ENCODE results near the gene MAPRE3. TPM values are rescaled to one million over a fixed set of nuclear protein-coding genes. Genes with fewer than 3 reads are reported as not detected.

Gene MAPRE3
- total RNA-seq, 1 donor from 2014 or later: 4.1 TPM

DNA sequence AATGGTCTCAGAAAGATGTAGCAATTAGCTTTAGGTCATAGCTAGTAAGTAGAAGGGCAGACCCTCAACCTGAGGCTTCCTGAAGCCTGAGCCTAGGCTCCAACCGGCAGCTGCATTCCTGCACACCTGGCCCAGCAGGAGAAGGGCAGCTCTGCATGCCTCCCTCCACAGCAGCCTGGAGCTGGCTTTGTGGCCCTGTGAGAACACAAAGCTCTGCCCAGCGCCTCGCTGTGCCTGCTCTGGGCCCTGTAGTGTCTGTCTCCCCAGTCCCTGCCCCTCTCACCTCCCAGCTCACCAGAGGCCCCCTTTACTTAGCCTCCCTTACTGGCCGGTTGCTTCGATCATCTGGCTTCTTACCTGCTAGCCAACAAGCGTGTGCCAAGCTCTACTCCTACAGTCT lies 69.0 kb downstream of the MAPRE3 start:
- no peak for DNase-seq (ENCODE audit: low spot score)

DNA sequence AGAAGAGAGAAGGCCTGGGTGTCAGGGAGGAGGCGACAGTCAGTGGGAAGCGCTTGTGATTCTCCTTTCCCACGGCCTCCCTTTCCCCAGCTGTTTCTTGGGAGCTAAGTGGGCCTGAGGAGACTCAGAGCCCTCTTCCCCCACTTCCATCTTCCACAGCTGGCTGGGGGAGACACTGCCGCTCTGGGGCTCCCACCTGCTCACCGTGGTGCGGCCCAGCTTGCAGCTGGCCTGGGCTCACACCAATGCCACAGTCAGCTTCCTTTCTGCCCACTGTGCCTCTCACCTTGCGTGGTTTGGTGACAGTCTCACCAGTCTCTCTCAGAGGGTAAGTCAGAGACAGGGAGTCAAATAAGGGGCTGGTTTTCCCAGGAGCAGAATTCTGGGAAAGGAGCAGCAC lies 69.4 kb downstream of the MAPRE3 start:
- DNase-seq (ENCODE audit: low spot score): no peak

DNA sequence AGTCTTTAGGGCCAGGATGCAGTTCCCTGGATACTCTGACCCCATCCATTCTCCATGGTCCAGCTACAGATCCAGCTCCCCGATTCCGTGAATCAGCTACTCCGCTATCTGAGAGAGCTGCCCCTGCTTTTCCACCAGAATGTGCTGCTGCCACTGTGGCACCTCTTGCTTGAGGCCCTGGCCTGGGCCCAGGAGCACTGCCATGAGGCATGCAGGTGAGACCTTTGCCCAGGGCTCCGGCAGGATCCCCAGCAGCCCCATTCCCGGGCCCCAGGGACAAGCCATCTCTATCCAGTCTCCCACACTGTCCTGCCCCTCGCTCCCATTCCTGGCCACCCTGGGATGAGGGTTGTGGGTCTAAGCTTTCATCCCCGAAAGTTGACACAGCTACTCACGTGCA lies 69.8 kb downstream of the MAPRE3 start:
- DNase-seq (ENCODE audit: low spot score): no peak

- no peak for DNase-seq (ENCODE audit: low spot score)
Measured at GRCh38 chr2:27041752-27042151, 71.3 kb downstream of the MAPRE3 start.

DNA sequence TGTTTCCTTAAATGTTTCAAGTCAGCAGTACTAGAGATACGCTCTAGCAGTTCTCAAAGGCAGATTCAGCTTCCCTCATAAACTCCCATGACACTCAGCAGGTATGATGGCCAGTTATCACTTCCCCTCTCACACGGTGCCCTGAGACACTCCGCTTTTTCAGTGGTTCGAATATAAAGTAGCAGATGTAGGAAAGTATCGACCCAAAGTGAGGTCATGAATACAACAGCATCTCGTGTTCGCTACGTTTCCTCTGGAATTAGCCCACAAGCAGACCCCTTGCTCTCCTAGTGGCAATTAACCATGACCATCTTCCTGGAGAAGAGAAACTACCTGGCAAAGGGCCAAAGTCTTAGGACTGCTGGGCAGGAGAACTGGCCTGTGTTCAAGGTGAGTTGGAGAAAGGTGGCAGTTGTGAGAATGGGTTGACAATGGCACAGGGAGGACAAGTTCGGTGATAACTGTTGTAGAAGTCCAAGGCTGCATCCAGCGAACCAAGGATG lies 71.8 kb downstream of the MAPRE3 start:
- DNase-seq (ENCODE audit: low spot score): no peak

DNA sequence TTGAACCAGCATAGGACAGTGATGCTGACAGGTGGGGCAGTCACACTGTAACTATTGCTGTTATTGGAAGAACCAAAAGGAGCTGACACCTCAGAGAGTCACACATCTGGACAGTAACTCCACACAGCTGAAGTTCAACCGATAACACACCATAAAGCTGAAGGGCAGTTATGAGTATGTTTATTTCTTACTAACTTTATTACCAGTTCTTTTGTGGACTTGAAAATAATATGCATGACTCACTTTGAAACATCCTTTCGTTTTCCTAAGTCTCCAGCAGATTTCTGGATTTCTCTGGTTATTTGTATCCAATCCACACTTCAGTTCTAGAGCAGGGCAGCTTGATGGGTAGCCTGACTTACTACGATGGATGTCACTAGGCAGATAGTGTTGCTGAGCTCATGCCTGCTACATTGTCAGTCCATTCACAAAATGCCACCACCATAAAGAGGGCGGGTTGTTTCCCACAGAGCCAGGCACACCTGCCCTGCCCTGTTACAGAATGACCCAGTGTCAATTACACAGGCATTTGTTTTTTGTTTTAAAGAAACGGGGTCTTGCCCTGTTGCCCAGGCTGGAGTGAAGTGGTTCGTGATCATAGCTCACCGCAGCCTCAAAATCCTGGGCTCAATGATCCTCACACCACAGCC lies 72.7 kb downstream of the MAPRE3 start:
- DNase-seq (ENCODE audit: low spot score): peak; percentile 42

- no peak for DNase-seq (ENCODE audit: low spot score)
Measured at GRCh38 chr2:27049422-27050280, 79.2 kb downstream of the MAPRE3 start.

DNA sequence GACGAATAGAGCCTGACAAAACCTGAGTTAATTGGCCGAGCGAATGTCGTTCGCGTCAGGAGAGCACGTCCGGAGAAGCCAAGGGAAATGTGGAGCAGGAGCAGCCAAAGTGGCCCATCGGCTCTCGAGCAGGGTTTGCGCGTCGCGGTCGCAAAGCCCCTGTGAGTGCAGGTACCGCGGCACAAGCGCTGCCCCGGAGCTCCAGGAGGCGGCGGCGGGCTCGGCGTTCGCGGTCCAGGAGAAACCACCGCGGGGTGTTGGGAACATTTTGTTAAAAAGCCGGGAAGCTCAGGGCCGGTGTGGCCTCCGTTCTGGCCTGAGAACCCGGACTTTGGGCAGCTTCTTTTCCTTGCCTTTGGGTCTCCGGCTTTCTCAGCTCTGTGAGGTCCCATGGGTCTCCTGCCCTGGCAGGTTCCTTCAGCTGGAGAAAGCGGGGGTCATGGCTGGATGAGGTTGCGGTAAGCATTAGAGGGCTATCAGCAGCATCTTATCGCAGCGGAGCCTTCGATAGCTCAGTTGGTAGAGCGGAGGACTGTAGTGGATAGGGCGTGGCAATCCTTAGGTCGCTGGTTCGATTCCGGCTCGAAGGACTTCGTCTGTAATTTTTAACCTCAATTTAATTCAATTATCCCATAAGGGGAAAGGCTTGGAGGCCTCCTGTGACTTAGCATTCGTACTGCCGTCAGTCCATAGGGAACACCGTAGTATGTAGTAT lies 80.0 kb downstream of the MAPRE3 start:
- DNase-seq (ENCODE audit: low spot score): peak; percentile 98

DNA sequence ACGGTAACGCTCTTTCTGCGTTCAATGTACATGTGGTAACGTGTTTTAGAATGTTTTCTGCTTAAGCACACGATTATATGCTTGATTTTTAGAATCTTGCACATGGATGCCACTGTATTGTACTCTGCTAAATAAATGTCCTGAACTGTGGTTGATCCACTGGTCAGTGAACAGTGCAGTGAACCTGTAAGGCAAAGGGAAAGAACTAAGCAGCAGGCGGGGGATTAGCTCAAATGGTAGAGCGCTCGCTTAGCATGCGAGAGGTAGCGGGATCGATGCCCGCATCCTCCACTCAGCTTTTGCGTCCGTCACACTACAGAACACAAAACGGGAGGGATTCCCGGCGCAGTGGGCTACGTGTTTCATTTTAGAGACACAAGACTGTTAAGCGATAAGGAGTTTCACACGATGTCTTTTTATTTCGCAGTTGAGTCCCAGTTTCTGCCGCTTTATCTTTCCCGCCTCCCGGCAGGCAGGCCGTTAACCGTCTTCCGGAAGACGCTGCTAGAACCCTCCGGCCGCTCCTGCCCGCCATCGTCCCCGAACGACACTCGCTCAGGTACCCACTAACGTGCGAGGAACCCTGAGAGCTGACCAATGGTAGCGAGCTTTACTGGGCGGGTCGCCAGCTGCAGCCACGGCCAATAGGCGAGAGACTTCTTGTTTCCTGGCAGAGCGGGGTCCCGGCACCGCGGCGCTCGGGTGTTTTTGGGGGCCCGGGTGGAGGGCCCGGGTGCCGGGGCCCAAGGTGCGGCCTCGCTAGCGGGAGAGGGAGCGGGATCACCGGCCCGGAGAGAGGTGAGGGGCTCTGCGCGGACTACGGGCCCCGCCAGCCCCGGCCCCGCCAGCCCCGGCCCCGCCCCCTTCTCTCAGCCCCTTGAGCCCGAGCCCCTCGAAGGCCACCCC lies 80.8 kb downstream of the MAPRE3 start, which contains the start of gene AGBL5:
AGBL5 (plus strand) TSS at position 673 of the 906 bp plus-strand sequence. CDS start 1,291 bp downstream, outside the sequence.
- DNase-seq (ENCODE audit: low spot score): peak; percentile 97

DNA sequence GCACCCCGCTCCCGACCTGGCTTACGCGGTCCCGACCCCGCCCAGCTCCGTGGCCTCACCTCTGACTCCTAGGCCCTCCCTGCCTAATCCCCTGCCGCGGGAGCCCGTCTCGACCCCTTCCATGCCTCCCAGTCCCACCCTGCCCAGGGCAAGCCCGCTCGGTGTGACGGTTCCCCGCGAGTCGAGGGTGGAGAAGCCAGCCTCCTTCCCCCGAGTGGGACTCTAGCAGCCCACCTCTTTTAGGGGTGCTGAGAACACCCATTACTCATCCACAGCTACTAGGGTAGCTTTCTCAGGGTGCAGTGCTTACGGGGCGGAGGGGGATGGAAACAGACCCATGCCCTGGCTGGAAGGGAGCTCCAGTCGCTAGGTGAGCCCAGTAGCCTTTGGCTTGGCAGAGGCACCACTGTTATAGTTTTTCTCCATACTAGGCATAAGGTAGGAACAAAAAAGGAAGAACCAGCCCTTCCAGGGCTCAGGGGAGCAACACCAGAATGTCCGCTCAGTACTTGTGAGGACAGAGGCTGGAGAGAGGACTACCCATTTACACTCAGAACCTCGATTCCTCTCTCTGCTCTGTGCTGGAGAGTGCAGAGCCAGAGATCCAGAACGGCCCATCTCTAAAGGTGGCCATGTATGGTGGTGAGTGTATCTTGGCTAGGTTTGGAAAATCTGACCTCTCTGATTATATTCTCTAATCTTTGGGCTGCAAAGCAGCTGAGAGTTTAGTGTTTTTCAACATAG lies 81.6 kb downstream of the MAPRE3 start:
- no peak for DNase-seq (ENCODE audit: low spot score)

GRCh38 chr2:27053321-27053720 lies 82.9 kb downstream of the MAPRE3 start:
- no peak for DNase-seq (ENCODE audit: low spot score)

DNA sequence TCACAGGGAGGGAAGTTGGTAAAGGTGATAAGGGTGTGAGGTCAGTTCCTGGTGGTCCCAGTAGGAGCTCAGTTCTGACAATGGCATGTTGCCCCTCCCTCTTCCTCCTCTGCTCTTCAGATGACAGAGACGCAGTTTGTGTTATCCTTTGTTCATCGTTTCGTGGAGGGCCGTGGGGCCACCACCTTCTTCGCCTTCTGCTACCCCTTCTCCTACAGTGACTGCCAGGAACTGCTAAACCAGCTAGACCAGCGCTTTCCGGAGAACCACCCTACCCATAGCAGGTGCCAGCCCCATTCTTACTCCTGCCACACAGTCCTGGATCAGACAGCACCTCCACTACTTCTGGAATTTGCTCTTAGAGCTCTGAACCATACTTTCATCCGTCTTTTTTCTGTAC lies 83.3 kb downstream of the MAPRE3 start:
- no peak for DNase-seq (ENCODE audit: low spot score)

DNA sequence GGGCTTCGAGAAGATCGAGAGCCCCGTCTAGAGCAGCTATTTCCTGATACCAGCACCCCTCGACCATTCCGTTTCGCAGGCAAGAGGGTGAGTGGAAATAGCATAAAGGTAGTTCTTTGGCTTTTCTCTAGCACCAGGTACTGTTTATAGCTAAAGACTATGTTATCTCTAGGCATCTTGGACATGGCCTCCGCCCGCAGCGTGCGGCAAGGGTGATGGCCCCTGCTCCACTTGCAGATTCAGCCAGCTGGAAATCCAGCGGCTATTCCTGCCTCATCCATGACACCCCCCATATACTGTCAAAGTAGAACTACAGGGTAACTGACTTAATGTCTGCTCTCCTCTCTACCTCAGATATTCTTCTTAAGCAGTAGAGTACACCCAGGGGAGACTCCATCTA lies 84.3 kb downstream of the MAPRE3 start:
- DNase-seq (ENCODE audit: low spot score): no peak

GRCh38 chr2:27057184-27057583 lies 86.7 kb downstream of the MAPRE3 start:
- DNase-seq (ENCODE audit: low spot score): no peak

DNA sequence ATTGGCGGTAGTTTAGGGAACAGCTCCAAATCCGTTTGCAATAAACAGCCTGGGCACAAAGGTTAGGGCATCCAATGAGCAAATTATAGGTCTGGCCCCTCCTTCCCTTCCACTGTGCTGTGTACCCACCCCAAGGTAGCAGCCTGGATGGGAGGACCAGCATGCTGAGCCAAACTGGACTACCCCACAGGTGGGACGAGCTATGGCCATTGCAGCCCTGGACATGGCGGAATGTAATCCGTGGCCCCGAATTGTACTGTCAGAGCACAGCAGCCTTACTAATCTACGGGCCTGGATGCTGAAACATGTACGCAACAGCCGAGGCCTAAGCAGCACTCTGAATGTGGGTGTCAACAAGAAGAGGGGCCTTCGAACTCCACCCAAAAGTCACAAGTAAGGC lies 87.8 kb downstream of the MAPRE3 start:
- no peak for DNase-seq (ENCODE audit: low spot score)

DNA sequence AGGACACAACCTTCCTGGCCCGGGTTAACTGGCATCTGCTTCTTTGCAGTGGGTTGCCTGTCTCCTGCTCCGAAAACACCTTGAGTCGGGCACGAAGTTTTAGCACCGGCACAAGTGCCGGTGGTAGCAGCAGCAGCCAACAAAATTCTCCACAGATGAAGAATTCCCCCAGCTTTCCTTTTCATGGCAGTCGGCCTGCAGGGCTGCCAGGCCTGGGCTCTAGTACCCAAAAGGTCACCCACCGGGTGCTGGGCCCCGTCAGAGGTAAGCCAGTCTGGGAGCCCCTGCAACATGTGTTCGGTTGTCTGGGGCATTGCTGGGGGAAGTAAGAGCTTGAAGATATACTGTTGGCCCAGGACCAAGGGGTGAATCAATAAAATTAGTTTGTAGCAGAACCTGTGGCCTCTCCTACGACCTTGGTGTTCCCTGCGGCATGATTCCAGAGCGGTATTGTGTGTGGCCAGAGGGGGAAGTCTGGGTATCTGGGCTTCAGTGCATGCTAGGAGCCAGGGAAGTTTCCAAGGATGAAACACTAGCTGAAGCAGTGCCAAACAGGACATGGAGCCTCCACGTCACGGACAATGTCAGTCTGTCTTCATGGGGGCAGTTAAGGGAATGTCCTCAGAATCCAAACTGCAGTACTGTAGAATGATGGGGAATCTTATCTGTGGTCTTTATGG lies 88.8 kb downstream of the MAPRE3 start:
- no peak for DNase-seq (ENCODE audit: low spot score)

DNA sequence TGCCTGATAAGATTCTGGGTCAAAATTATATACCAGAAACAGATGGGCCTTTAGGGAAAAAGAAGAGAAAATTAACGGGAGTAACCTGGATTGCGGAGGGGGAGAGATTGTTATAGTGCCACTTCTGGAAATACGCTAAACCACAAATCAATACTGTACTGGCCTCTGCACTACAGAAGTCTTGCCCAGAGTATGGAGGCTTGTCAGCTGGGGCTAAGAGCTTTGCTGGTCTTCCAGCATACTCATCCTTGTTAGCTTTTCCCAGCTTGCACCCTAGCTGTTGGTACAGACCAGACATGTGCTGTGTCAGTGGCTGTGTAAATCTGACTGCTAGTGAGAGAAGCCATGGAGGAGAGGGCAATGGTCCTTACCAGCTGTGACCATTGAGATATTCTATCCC lies 89.9 kb downstream of the MAPRE3 start:
- no peak for DNase-seq (ENCODE audit: low spot score)

GRCh38 chr2:27065128-27065527 lies 94.7 kb downstream of the MAPRE3 start:
- no peak for DNase-seq (ENCODE audit: low spot score)

DNA sequence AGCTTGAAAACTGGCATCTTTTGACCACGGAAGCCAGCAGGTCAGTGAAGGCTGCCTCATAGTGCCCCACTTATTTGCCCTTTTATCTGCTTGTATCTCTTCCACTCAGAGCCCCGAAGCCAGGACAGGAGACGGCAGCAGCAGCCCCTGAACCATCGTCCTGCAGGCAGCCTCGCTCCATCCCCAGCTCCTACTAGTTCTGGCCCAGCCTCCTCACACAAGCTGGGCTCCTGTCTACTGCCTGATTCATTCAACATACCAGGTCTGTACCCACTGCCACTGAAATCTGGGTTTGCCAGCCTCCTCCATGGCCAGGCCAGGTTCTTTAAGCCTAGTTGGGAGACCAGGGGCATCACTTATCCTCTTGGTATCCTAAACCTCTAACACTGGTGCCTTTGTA lies 96.9 kb downstream of the MAPRE3 start:
- DNase-seq (ENCODE audit: low spot score): no peak

DNA sequence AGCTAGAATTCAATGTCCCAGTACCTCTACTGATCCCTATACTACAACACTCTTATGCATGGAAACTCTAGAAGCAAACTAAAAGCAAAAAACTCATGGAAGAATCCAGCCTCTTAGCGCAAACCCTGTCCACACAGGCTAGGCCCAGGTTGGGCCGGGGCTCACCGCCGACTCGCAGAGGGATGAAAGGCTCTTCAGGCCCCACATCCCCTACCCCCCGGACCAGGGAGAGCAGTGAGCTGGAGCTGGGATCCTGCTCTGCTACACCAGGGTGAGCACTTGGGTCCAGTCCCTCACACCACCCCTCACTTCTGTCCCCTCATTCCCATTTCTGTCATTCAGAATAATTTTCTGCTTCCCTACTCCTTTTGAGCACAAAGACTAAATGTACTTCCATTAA lies 99.0 kb downstream of the MAPRE3 start:
- DNase-seq (ENCODE audit: low spot score): no peak
